Astrocyte of the spinal cord (primary cell): Measurements from ENCODE around the gene KIAA1328.

Experiments used
- DNase-seq: peaks from one replicate; pipeline ENCODE4 v3.0.0; 2011; ENCODE audit warnings: low read depth, low spot score
- H3K4me3 ChIP-seq: 2 replicates; pipeline ENCODE4 v1.5.1; 2011; ENCODE audit warnings: low read depth, mild to moderate bottlenecking, low read length, moderate library complexity
- in situ Hi-C: cut with HindIII; loops from 2 replicates; pipeline ENCODE4 v1.10.0; 2017; ENCODE audit warnings: low sequenced_read_pairs
- TF ChIP-seq, protein P1 (sequence below): IDR thresholded peaks from 2 replicates; pipeline ENCODE4 v1.5.1; 2012; ENCODE audit warnings: low read depth, mild to moderate bottlenecking, low read length, inconsistent platforms

KIAA1328 gene

DNA sequence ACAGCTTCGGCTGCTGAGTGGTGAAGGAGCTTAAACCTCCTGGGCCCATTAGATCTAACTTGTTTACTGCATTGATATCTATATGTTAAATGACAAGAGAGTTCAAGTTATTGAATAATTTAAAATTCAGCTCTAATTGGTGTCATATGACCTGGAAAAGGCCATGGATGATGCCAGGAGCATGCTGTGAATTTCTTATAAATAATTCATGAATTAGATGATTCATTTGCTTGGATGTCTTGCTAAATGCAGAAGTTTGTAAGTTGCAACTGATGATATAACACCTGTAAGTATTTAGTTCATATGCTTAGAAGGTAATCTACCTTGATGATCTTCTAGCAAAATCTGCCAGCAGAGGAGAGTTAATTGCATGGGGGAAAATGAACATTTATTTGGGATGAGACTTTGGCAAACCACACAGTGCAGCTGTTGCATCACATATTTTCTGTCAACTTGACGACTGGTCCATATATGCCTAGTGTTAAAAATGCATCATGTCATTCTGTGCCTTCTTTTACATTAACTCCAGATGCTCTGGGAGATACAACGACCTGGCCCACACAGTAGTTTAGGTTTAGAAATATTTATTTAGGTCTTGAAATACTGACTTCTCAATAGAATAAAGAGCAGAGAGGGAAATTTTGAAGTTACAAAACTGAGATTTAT, 226.3 kb downstream of the KIAA1328 start:
- TF ChIP-seq, protein P1, sequence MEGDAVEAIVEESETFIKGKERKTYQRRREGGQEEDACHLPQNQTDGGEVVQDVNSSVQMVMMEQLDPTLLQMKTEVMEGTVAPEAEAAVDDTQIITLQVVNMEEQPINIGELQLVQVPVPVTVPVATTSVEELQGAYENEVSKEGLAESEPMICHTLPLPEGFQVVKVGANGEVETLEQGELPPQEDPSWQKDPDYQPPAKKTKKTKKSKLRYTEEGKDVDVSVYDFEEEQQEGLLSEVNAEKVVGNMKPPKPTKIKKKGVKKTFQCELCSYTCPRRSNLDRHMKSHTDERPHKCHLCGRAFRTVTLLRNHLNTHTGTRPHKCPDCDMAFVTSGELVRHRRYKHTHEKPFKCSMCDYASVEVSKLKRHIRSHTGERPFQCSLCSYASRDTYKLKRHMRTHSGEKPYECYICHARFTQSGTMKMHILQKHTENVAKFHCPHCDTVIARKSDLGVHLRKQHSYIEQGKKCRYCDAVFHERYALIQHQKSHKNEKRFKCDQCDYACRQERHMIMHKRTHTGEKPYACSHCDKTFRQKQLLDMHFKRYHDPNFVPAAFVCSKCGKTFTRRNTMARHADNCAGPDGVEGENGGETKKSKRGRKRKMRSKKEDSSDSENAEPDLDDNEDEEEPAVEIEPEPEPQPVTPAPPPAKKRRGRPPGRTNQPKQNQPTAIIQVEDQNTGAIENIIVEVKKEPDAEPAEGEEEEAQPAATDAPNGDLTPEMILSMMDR, result no peak
- in situ Hi-C loops, result no loop called here
- no peak for DNase-seq
- H3K4me3 ChIP-seq, result no peak overlapping the region

DNA sequence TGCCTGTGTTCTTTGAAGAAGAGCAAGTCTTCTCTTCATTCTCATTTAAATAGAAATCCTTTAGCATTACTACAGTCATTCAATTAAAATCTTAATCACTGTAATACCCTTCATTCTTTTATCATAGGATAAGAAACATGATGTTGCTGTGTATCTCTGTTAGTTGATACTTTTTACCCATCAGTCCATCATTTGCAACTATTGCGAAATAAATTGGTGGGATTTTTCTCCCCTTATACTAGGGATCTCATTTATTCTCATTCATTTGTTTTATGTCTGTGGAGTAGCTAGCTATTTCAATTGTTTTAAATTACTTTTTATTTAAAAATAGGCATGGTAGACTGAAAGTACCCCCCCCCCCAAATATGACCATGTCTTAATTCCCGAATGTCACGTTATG, 235.3 kb downstream of the KIAA1328 start:
- TF ChIP-seq, protein P1, result no peak
- DNase-seq, result no peak
- in situ Hi-C loops, result no loop called here
- H3K4me3 ChIP-seq, result no peak overlapping the region

DNA sequence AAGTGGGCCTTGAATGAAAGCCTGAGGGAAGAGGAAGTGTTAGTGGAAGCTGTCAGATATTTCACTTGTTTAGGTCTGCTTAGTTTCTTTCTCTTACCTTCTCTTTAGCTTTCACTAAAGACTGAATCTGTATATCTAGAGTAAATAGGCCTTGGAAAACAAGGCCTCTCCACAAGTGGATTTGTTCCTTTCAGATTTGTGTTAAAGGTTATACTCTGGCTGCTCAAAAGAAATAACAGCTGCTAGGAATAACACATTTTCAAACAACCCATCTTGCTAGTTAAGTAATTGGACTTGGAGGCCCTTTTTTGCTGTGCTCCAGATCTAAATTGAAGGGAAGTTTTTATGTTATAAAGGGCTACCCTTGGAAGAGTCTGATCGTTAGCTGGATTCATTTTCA, 236.3 kb downstream of the KIAA1328 start:
- no peak for DNase-seq
- H3K4me3 ChIP-seq, result no peak overlapping the region
- TF ChIP-seq, protein P1, result no peak
- in situ Hi-C loops, result no loop called here

DNA sequence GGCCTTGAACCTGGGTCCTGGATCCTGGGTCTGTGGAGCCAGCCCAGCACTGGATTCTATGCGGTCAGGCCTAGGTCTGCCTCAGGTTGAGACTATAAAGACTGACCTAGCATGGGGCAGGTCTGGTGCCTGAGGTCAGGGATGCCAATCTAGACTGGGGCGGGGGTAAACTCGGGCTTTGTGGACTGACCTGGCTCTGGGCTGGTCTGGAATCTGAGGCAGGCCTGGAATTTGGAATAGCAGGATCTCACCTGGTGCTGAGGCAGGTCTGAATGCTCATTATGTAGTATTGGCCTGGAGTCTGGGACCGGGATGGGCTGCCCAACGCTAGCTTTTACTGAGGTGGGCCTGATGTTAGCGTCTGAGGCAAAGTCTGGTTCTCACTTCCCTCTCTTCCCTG, 256.0 kb downstream of the KIAA1328 start:
- DNase-seq, result no peak
- in situ Hi-C loops, result no loop called here
- no peak overlapping the region for H3K4me3 ChIP-seq
- TF ChIP-seq, protein P1, result no peak

DNA sequence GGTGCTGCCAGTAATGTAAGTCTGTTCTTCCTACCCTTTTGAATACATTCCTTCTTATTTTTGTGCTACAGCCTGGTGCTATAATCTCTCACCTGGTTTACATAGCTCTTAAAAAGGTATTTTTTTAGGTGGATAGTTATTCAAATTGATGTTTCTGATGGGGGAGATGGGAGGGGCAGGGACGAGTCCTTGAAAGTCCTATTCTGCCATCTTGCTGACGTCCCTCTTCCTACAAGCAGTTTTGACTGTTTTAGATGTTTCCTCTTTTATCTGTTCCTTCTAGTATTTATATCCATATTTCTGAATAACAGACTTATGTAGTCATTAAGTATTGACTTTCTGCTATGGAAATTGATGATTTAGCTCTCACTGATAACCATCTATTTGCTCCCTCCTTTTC, 256.4 kb downstream of the KIAA1328 start:
- TF ChIP-seq, protein P1, result no peak
- in situ Hi-C loops, result no loop called here
- no peak overlapping the region for H3K4me3 ChIP-seq
- no peak for DNase-seq

DNA sequence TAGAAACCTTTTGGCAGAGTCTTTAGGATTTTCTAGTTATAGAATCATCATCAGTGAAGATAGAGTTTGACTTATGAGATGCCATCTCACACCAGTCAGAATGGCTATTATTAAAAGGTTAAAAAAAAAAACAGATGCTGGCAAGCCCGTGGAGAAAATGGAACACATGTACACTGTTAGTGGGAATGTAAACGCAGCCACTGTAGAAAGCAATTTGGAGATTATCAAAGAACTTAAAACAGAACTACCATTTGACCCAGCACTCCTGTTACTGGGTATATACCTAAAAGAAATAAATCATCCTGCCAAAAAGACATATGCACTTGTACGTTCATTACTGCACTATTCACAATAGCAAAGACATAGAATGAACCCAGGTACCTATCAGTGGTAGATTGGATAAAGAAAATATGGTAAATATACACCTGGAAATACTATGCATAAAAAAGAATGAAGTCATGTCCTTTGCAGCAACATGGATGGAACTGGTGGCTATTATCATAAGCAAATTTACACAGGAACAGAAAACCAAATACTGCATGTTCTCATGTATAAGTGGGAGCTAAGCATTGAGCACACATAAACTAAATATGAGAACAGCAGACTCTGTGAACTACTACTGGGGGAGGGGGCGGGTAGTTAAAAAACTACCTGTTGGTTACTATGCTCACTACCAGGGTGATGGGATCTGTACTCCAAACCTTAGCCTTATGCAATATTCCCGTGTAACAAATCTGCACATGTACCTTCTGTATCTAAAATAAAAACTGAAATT, 279.0 kb downstream of the KIAA1328 start:
- no peak overlapping the region for H3K4me3 ChIP-seq
- in situ Hi-C loops, result no loop called here
- TF ChIP-seq, protein P1, result no peak
- no peak for DNase-seq
